Fibroblast of lung (primary cell): ENCODE measurements around the gene CCDC71. TPM values are rescaled to one million over a fixed set of nuclear protein-coding genes. Genes with fewer than 3 reads are reported as not detected.

Experiments used
- DNase-seq, 2 donors: peaks; one replicate each; pipeline versions ENCODE4 v3.0.0 to v3.0.0-alpha.2; 2010; ENCODE audit warnings: low read depth in 2 of 2
- H2AFZ ChIP-seq: 2 replicates; pipeline ENCODE4 v1.5.1; 2012; ENCODE audit warnings: low read length, control low read depth, inconsistent platforms
- H3K27ac ChIP-seq: 2 replicates; pipeline ENCODE4 v1.5.1; 2011; ENCODE audit warnings: low read length, control low read depth; ENCODE audit not compliant: insufficient read depth
- H3K27me3 ChIP-seq: 2 replicates; pipeline ENCODE4 v1.5.1; 2011; ENCODE audit warnings: mild to moderate bottlenecking, low read length; ENCODE audit not compliant: control insufficient read depth, insufficient read depth
- H3K36me3 ChIP-seq: 2 replicates; pipeline ENCODE4 v1.5.1; 2011; ENCODE audit warnings: low read length; ENCODE audit not compliant: control insufficient read depth, insufficient read depth
- H3K4me1 ChIP-seq: 2 replicates; pipeline ENCODE4 v1.5.1; 2011; ENCODE audit warnings: low read length; ENCODE audit not compliant: control insufficient read depth, insufficient read depth; ENCODE audit errors: extremely low read depth
- H3K4me2 ChIP-seq: 2 replicates; pipeline ENCODE4 v1.5.1; 2011; ENCODE audit warnings: low read length, control low read depth; ENCODE audit not compliant: insufficient read depth; ENCODE audit errors: extremely low read depth
- H3K4me3 ChIP-seq, 4 experiments: fragments of 200-600 bp in 1 of 4; sonication (generic) in 1 of 4; replicated peaks in 1 of 4; 2 replicates each; pipeline ENCODE4 v1.5.1; 2011 to 2016; ENCODE audit warnings: low read length in 4 of 4, low read depth in 3 of 4, mild to moderate bottlenecking in 3 of 4, control low read depth in 2 of 4, inconsistent platforms in 1 of 4, mixed read lengths in 1 of 4; ENCODE audit not compliant: insufficient read depth in 1 of 4; ENCODE audit errors: control extremely low read depth in 1 of 4
- H3K79me2 ChIP-seq: 2 replicates; pipeline ENCODE4 v1.5.1; 2012; ENCODE audit warnings: mild to moderate bottlenecking, low read length, inconsistent platforms; ENCODE audit not compliant: control insufficient read depth, insufficient read depth
- H3K9ac ChIP-seq: 2 replicates; pipeline ENCODE4 v1.5.1; 2011; ENCODE audit warnings: mild to moderate bottlenecking, low read length, control low read depth; ENCODE audit not compliant: insufficient read depth
- H3K9me3 ChIP-seq: 2 replicates; pipeline ENCODE4 v1.5.1; 2012; ENCODE audit warnings: low read depth, low read length; ENCODE audit not compliant: control insufficient read depth, insufficient read depth
- H4K20me1 ChIP-seq: 2 replicates; pipeline ENCODE4 v1.5.1; 2011; ENCODE audit warnings: low read length; ENCODE audit not compliant: control insufficient read depth, insufficient read depth; ENCODE audit errors: extremely low read depth
- EZH2 ChIP-seq: IDR thresholded peaks from 2 replicates; pipeline ENCODE4 v1.5.1; 2012; ENCODE audit warnings: low read length, control low read depth, mild to moderate bottlenecking; ENCODE audit errors: missing control alignments
- polyA plus RNA-seq, 2 donors: library from polyadenylated mRNA; depleted of rRNA in 1 of 2; stranded (reverse) in 1 of 2; unstranded in 1 of 2; fragments of >200 nt; gene quantifications; 2 replicates each; pipeline ENCODE4 v1.2.1, GENCODE V29; 2011 to 2012; ENCODE audit warnings: missing spikeins in 1 of 2
- total RNA-seq: library from RNA; depleted of rRNA; stranded (reverse); fragments of >200 nt; gene quantifications from 2 replicates; pipeline ENCODE4 v1.2.1, GENCODE V29; 2014
- TF ChIP-seq, protein P1 (sequence below), 2 donors: IDR thresholded peaks in 1 of 2; conservative IDR thresholded peaks in 1 of 2; 1 replicate in 1 of 2; 2 replicates in 1 of 2; pipeline ENCODE4 v1.5.1; 2011 to 2012; ENCODE audit warnings: low read length in 2 of 2, control low read depth in 1 of 2, inconsistent platforms in 1 of 2, low read depth in 1 of 2, mild to moderate bottlenecking in 1 of 2

CCDC71 gene
- total and polyA plus RNA-seq, 2 donors (not counting 1 experiment from before 2014, with no cell fraction given), result 13.0 to 17.8 TPM

- Histone ChIP-seq H3K4me1 (peaks cover 9% of the 10 kb centered on the region), H3K4me2 (no peak overlapping the region), H3K9me3 (no peaks in the 10 kb centered on the region), H2AFZ (no peak overlapping the region), H3K79me2 (peaks cover 11% of the 10 kb centered on the region), H3K9ac (no peak overlapping the region), H3K4me3 (no peak overlapping the region), H4K20me1 (no peaks in the 10 kb centered on the region), H3K27ac (no peak overlapping the region), H3K27me3 (no peaks in the 10 kb centered on the region), H3K36me3 (peaks cover 44% of the 10 kb centered on the region)
- DNase-seq, result no peak
- TF ChIP-seq, protein P1, sequence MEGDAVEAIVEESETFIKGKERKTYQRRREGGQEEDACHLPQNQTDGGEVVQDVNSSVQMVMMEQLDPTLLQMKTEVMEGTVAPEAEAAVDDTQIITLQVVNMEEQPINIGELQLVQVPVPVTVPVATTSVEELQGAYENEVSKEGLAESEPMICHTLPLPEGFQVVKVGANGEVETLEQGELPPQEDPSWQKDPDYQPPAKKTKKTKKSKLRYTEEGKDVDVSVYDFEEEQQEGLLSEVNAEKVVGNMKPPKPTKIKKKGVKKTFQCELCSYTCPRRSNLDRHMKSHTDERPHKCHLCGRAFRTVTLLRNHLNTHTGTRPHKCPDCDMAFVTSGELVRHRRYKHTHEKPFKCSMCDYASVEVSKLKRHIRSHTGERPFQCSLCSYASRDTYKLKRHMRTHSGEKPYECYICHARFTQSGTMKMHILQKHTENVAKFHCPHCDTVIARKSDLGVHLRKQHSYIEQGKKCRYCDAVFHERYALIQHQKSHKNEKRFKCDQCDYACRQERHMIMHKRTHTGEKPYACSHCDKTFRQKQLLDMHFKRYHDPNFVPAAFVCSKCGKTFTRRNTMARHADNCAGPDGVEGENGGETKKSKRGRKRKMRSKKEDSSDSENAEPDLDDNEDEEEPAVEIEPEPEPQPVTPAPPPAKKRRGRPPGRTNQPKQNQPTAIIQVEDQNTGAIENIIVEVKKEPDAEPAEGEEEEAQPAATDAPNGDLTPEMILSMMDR (conservative IDR thresholded peaks at IDR 0.05 in 1 of 2, IDR thresholded peaks at IDR 0.05 in 1 of 2; ENCODE audit: low read depth in 1 of 2, low read length in 2 of 2), result no peak
- TF ChIP-seq EZH2, result no peak
Measured at GRCh38 chr3:49124203-49124602, 41.9 kb downstream of the CCDC71 start.

DNA sequence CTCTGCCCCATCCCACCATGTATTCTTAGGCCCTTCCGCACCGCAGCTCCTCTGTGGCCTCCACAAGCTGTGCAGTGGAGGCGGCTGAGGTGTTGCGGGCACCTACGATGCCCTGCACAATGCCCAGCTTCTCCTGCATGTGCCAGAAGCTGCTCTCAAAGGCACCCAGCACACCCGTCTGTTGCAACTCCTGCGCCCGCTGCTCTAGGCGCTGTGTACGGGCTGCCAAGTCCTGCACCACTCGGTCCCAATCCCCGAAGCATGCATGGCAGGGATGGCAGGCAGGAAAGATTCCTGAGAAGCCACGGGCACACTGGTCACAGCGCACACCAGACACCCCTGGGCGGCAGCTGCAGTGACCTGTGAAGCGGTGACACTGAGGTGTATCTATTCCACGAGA, 42.4 kb downstream of the CCDC71 start:
- H3K36me3 ChIP-seq, result peaks cover 43% of the 10 kb centered on the region

DNA sequence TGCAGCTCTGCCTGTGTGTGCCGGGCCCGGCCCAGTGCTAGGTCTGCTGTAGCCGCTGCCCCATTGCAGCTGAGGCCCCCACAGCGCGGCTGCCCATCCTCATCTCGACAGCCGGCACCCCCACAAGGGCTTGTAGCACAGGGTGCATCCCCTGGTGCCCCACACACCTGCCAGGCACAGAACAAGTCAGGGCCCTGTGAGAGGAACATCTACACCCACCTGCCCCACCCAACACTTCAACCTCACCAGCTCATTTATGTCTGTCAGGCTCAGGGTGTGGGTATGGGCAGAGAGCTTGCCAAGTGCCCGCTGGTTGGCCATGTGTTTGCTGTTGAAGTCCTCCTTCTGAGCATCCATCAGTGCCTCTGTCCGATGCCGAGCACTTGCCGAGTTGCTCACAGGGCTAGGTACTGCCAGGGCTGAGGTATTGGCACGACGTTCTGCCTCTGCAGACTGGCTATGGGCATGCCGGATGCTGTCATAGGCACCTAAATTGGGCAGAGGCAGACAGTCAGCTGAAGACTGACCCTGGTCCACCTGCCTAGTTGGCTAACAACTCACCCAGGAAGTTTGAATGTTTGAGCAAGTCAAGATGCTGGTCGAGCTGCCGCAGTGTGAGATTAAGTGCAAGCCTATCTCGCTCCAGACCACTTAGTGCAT, 43.1 kb downstream of the CCDC71 start:
- no peaks in the 10 kb centered on the region for H4K20me1 ChIP-seq
- TF ChIP-seq, protein P1 (conservative IDR thresholded peaks at IDR 0.05 in 1 of 2, IDR thresholded peaks at IDR 0.05 in 1 of 2; ENCODE audit: low read depth in 1 of 2, low read length in 2 of 2), result no peak
- no peak for TF ChIP-seq EZH2
- H3K9me3 ChIP-seq, result no peaks in the 10 kb centered on the region
- H3K4me2 ChIP-seq, result no peak overlapping the region
- no peak overlapping the region for H2AFZ ChIP-seq
- no peak overlapping the region for H3K9ac ChIP-seq
- DNase-seq, result no peak
- H3K36me3 ChIP-seq, result peaks cover 36% of the 10 kb centered on the region
- H3K27ac ChIP-seq, result no peak overlapping the region
- H3K79me2 ChIP-seq, result peaks cover 16% of the 10 kb centered on the region
- H3K4me3 ChIP-seq, result no peak overlapping the region
- peaks cover 9% of the 10 kb centered on the region for H3K4me1 ChIP-seq
- no peaks in the 10 kb centered on the region for H3K27me3 ChIP-seq

More for the DNA sequence above, 42.4 kb downstream of the CCDC71 start:
- Histone ChIP-seq H2AFZ (no peak overlapping the region), H3K4me1 (peaks cover 9% of the 10 kb centered on the region), H3K9me3 (no peaks in the 10 kb centered on the region), H3K4me2 (no peak overlapping the region), H3K27me3 (no peaks in the 10 kb centered on the region), H4K20me1 (no peaks in the 10 kb centered on the region), H3K79me2 (peaks cover 16% of the 10 kb centered on the region), H3K4me3 (no peak overlapping the region), H3K9ac (no peak overlapping the region), H3K27ac (no peak overlapping the region)
- no peak for TF ChIP-seq EZH2
- TF ChIP-seq, protein P1 (conservative IDR thresholded peaks at IDR 0.05 in 1 of 2, IDR thresholded peaks at IDR 0.05 in 1 of 2; ENCODE audit: low read depth in 1 of 2, low read length in 2 of 2), result no peak
- DNase-seq, result no peak
